DND-41 (cell line): Measurements from ENCODE around the gene CKLF.

ENCODE experiments used
- ATAC-seq: fragments of 200-7000 bp; cut with Tn5 transposase; 3 replicates; pipeline ENCODE4 v1.9.1; 2021; ENCODE audit warnings: low read depth; ENCODE audit not compliant: insufficient read depth
- DNase-seq: peaks from one replicate; pipeline ENCODE4 v3.0.0-alpha.2; 2020
- H2AFZ ChIP-seq: 2 replicates; pipeline ENCODE4 v1.6.0; 2012; ENCODE audit warnings: low read depth, low read length
- H3K27ac ChIP-seq: 2 replicates; pipeline ENCODE4 v1.5.1; 2012; ENCODE audit warnings: low read length, inconsistent platforms
- H3K27me3 ChIP-seq: fragments of 200-600 bp; sonication (generic); 2 replicates; pipeline ENCODE4 v1.6.0; 2012; ENCODE audit warnings: low read length, mild to moderate bottlenecking, inconsistent platforms; ENCODE audit not compliant: insufficient read depth, poor library complexity
- H3K36me3 ChIP-seq: 2 replicates; pipeline ENCODE4 v1.5.1; 2012; ENCODE audit warnings: low read length, inconsistent platforms; ENCODE audit not compliant: insufficient read depth
- H3K4me1 ChIP-seq: 2 replicates; pipeline ENCODE4 v1.5.1; 2012; ENCODE audit warnings: mild to moderate bottlenecking, low read length; ENCODE audit not compliant: insufficient read depth
- H3K4me2 ChIP-seq: 2 replicates; pipeline ENCODE4 v1.6.0; 2012; ENCODE audit warnings: mild to moderate bottlenecking, moderate library complexity, low read length, inconsistent platforms; ENCODE audit not compliant: insufficient read depth
- H3K4me3 ChIP-seq, 2 experiments: fragments of 200-600 bp in 1 of 2; shearing (Covaris generic) in 1 of 2; 2 replicates each; pipeline ENCODE4 v1.5.1; 2012 to 2016; ENCODE audit warnings: inconsistent platforms in 2 of 2, low read length in 2 of 2, mild to moderate bottlenecking in 2 of 2, low read depth in 1 of 2, moderate library complexity in 1 of 2
- H3K79me2 ChIP-seq: 2 replicates; pipeline ENCODE4 v1.6.0; 2012; ENCODE audit warnings: low read length, inconsistent platforms; ENCODE audit not compliant: insufficient read depth
- H3K9ac ChIP-seq: 2 replicates; pipeline ENCODE4 v1.6.0; 2012; ENCODE audit warnings: low read depth, mild to moderate bottlenecking, inconsistent platforms, low read length, moderate library complexity
- H3K9me3 ChIP-seq: 2 replicates; pipeline ENCODE4 v1.5.1; 2012; ENCODE audit warnings: low read length, moderate library complexity, mild to moderate bottlenecking, inconsistent platforms; ENCODE audit not compliant: insufficient read depth, severe bottlenecking
- H4K20me1 ChIP-seq: 2 replicates; pipeline ENCODE4 v1.6.0; 2012; ENCODE audit warnings: low read length; ENCODE audit not compliant: insufficient read depth
- EZH2 ChIP-seq: IDR thresholded peaks from 3 replicates; pipeline ENCODE4 v1.6.1; 2012; ENCODE audit warnings: borderline replicate concordance, low read depth, mild to moderate bottlenecking, moderate library complexity, low read length, inconsistent platforms; ENCODE audit not compliant: severe bottlenecking
- TF ChIP-seq, protein P1 (sequence below): IDR thresholded peaks from 2 replicates; pipeline ENCODE4 v1.5.1; 2012; ENCODE audit warnings: borderline replicate concordance, low read length, moderate library complexity, mild to moderate bottlenecking; ENCODE audit not compliant: poor library complexity, severe bottlenecking; ENCODE audit errors: extremely low read depth

Gene CKLF

DNA sequence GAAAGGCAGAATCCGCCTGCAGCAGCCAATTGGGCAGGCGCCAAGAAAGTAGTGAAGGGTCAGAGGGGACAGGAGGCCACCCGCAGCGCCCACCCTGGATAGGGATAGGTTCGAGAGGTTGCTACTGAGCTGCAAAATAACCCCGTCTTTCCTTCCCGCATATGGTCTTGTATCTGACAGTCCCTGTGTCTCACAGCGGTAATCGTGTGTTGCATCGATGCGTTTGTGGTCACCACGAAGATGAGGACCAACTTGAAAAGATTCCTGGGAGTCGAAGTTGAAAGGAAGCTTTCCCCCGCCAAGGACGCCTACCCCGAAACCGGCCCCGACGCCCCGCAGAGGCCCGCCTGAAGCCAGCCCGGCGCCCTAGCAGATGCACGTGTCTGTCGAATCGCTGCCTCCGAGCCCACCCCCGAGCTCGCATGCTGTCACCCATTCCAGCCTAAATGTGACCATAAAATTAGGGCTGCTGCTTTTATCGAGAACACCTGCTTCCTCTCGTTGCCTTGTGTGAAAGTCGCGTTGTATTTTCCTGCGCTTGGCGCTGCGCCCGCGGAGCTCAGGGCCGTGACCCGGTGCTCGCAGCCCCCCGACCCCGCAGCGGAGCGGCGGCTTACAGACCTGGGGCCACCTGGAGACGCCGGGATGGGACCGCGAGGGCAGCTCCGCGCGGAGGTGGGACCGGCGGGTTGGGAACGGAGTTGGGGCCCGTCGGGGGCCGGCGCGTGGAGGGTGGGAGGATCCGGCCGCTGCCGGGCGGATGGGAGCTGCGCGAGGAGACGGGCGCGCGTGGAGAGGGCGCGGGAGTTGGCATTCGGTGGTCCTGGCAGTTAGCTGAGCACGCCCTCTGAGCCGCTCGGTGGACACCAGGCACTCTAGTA is 26.5 kb downstream of the CKLF start, which contains the start of gene CMTM2:
CMTM2 (plus strand) TSS at position 813 of the 881 bp plus-strand sequence. CDS start 145 bp downstream, outside the sequence.
- Histone ChIP-seq H3K36me3 (no peaks in the 10 kb centered on the region), H3K4me2 (no peak within 1 kb of the TSS), H3K4me1 (no peaks in the 10 kb centered on the region), H3K27me3 (no peaks in the 10 kb centered on the region), H3K4me3 (no peak within 1 kb of the TSS), H3K9me3 (no peaks in the 10 kb centered on the region), H3K27ac (no peak within 1 kb of the TSS), H4K20me1 (no peaks in the 10 kb centered on the region), H2AFZ (no peak within 1 kb of the TSS), H3K79me2 (no peaks in the 10 kb centered on the region), H3K9ac (no peak within 1 kb of the TSS)
- no peak for TF ChIP-seq EZH2
- TF ChIP-seq, protein P1, sequence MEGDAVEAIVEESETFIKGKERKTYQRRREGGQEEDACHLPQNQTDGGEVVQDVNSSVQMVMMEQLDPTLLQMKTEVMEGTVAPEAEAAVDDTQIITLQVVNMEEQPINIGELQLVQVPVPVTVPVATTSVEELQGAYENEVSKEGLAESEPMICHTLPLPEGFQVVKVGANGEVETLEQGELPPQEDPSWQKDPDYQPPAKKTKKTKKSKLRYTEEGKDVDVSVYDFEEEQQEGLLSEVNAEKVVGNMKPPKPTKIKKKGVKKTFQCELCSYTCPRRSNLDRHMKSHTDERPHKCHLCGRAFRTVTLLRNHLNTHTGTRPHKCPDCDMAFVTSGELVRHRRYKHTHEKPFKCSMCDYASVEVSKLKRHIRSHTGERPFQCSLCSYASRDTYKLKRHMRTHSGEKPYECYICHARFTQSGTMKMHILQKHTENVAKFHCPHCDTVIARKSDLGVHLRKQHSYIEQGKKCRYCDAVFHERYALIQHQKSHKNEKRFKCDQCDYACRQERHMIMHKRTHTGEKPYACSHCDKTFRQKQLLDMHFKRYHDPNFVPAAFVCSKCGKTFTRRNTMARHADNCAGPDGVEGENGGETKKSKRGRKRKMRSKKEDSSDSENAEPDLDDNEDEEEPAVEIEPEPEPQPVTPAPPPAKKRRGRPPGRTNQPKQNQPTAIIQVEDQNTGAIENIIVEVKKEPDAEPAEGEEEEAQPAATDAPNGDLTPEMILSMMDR: no peak
- DNase-seq: peak; percentile 38
- ATAC-seq: peak; percentile 53

DNA sequence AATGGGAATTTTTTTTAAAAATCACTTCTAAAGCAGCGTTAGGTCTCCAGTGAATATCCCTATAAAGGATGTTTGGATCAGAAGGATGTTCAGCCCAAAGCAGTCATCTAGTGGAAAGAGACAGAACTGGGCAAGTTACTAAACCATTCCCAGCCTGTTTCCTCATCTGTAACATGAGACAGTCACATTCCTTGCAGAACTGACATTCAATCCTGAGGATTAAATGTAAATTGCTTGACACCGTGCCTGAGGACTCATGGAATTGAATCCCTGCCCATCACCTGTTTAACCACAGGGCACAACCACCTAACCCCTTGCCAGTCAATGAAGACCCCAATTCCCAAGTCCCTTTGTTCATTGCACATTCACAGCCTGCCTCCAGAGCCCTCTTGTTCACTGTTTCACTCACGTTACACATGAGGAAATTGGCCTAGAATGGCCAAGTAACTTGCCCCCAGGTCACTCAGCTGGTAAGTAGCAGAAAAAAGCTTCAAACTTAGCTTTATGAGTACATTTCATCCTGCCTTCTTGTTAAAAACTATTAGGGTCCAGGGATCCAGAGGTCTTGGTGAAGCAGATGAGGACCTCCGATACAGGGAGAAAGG is 28.3 kb downstream of the CKLF start:
- no peaks in the 10 kb centered on the region for H3K27me3 ChIP-seq
- ATAC-seq: no peak
- no peaks in the 10 kb centered on the region for H4K20me1 ChIP-seq
- no peaks in the 10 kb centered on the region for H3K4me1 ChIP-seq
- H2AFZ ChIP-seq: no peak overlapping the region
- no peak overlapping the region for H3K27ac ChIP-seq
- no peak overlapping the region for H3K9ac ChIP-seq
- H3K4me3 ChIP-seq: no peak overlapping the region
- DNase-seq: no peak
- TF ChIP-seq, protein P1: no peak
- no peak for TF ChIP-seq EZH2
- no peaks in the 10 kb centered on the region for H3K36me3 ChIP-seq
- no peaks in the 10 kb centered on the region for H3K9me3 ChIP-seq
- no peak overlapping the region for H3K4me2 ChIP-seq
- H3K79me2 ChIP-seq: no peaks in the 10 kb centered on the region

DNA sequence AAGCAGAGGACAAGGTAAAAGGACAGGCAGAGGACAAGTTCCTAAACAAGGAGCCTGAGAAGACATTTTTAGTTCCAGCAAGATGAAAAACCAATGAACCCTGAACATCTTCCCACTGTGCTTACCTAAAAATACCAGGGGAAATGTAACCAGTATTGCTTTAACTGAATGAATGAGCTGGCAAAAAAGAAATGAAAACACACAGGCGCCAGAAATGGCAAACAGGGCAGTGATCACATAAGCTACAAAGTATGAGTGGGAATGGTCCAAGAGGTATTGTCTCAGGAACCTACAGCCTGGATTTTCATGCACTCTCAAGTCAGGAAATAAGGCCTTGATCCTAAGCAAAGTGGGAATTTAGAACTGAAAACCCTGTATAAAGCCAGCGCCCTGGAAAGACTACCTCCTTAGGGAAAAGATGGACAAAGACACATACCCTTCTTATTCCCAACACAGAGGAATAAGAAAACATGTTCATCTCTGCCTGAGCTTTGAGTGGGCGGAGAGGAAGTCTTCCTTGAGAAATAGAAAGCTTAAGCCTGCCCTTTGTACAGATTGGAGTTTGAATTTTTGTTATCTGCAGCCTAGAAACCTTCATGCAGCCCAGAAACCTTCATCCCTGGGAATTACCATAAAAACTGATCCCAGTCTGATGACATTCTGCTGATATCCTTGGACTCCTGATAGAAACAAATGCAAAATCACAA is 29.0 kb downstream of the CKLF start:
- ATAC-seq (no peak), DNase-seq (no peak)
- no peaks in the 10 kb centered on the region for H3K36me3 ChIP-seq
- H3K27ac ChIP-seq: no peak overlapping the region
- H3K9me3 ChIP-seq: no peaks in the 10 kb centered on the region
- TF ChIP-seq, protein P1: no peak
- TF ChIP-seq EZH2: no peak
- no peaks in the 10 kb centered on the region for H3K4me1 ChIP-seq
- no peaks in the 10 kb centered on the region for H3K79me2 ChIP-seq
- no peak overlapping the region for H3K9ac ChIP-seq
- no peak overlapping the region for H2AFZ ChIP-seq
- no peak overlapping the region for H3K4me3 ChIP-seq
- H4K20me1 ChIP-seq: no peaks in the 10 kb centered on the region
- no peak overlapping the region for H3K4me2 ChIP-seq
- H3K27me3 ChIP-seq: no peaks in the 10 kb centered on the region
